AG08395 (cell line): ENCODE data around the gene ERMP1.
"Not testable (repeated sequence)": the region's sequence is repeated elsewhere in the genome, so short reads cannot be mapped to it uniquely, and the experiment has no call there.

Source experiments
- DNase-seq: peaks from one replicate; pipeline ENCODE4 v3.0.0; 2012; ENCODE audit warnings: mixed read lengths, low spot score

The ERMP1 gene

GRCh38 chr9:5820425-5820824, 12.5 kb downstream of the ERMP1 start:
- DNase-seq = no peak

- no peak for DNase-seq
Observed at GRCh38 chr9:5819174-5819573, 13.7 kb downstream of the ERMP1 start.

GRCh38 chr9:5818424-5819142, 14.3 kb downstream of the ERMP1 start:
- no peak for DNase-seq

GRCh38 chr9:5817862-5818261, 15.1 kb downstream of the ERMP1 start:
- DNase-seq = peak; percentile 31

GRCh38 chr9:5815461-5815860, 17.5 kb downstream of the ERMP1 start:
- no peak for DNase-seq

- no peak for DNase-seq
Observed at GRCh38 chr9:5813824-5814223, 19.1 kb downstream of the ERMP1 start.

GRCh38 chr9:5811751-5812150, 21.2 kb downstream of the ERMP1 start:
- no peak for DNase-seq

- DNase-seq = no peak
Observed at GRCh38 chr9:5805478-5805877, 27.4 kb downstream of the ERMP1 start.

GRCh38 chr9:5801739-5802113, 31.2 kb downstream of the ERMP1 start:
- DNase-seq = no peak

GRCh38 chr9:5800969-5801738, 31.8 kb downstream of the ERMP1 start:
- DNase-seq = no peak

GRCh38 chr9:5800378-5800777, 32.5 kb downstream of the ERMP1 start:
- not testable (repeated sequence) for DNase-seq

- peak; percentile 50 for DNase-seq
Observed at GRCh38 chr9:5799314-5799713, 33.6 kb downstream of the ERMP1 start.

GRCh38 chr9:5798581-5798980, 34.3 kb downstream of the ERMP1 start:
- DNase-seq = no peak

- DNase-seq = no peak
Observed at GRCh38 chr9:5796298-5796697, 36.6 kb downstream of the ERMP1 start.

GRCh38 chr9:5793812-5794211, 39.1 kb downstream of the ERMP1 start:
- DNase-seq = no peak

GRCh38 chr9:5791870-5792269, 41.0 kb downstream of the ERMP1 start:
- no peak for DNase-seq

GRCh38 chr9:5790923-5791322, 42.0 kb downstream of the ERMP1 start:
- DNase-seq = no peak

GRCh38 chr9:5789489-5789888, 43.4 kb downstream of the ERMP1 start:
- no peak for DNase-seq

GRCh38 chr9:5787759-5788302, 45.1 kb downstream of the ERMP1 start:
- no peak for DNase-seq

- DNase-seq = no peak
Observed at GRCh38 chr9:5787220-5787619, 45.7 kb downstream of the ERMP1 start.

GRCh38 chr9:5786370-5787127, 46.4 kb downstream of the ERMP1 start:
- no peak for DNase-seq

- DNase-seq = no peak
Observed at GRCh38 chr9:5784526-5785315, 48.2 kb downstream of the ERMP1 start.
